Esophagus squamous epithelium (tissue), 5 donors: Measurements from ENCODE around the gene TOR1A. TPM values are rescaled to one million over a fixed set of nuclear protein-coding genes. Genes with fewer than 3 reads are reported as not detected.
"Not testable (repeated sequence)": the region's sequence is repeated elsewhere in the genome, so short reads cannot be mapped to it uniquely, and the experiment has no call there.

Experiments used
- DNase-seq: peaks from one replicate; lab custom pipeline; 2025; lab: John Stamatoyannopoulos, UW
- H3K27ac ChIP-seq, 4 donors: fragments of 200-600 bp; sonication (generic); one replicate each; pipeline ENCODE4 v1.5.1; 2016 to 2019; ENCODE audit warnings: mild to moderate bottlenecking in 1 of 4
- H3K27me3 ChIP-seq, 4 donors: fragments of 200-600 bp; sonication (generic); 1 replicate in 3 of 4; 2 replicates in 1 of 4; pipeline versions ENCODE4 v1.5.1 to v1.6.0; 2017 to 2021; ENCODE audit warnings: antibody characterized with exemption in 1 of 4
- H3K36me3 ChIP-seq, 3 donors: fragments of 200-600 bp; sonication (generic); one replicate each; pipeline ENCODE4 v1.5.1; 2016 to 2019
- H3K4me1 ChIP-seq, 3 donors: fragments of 200-600 bp; sonication (generic); one replicate each; pipeline ENCODE4 v1.5.1; 2017 to 2019
- H3K4me3 ChIP-seq, 4 donors: fragments of 200-600 bp; sonication (generic); 1 replicate in 3 of 4; 2 replicates in 1 of 4; pipeline ENCODE4 v1.5.1; 2016 to 2019; ENCODE audit warnings: mild to moderate bottlenecking in 2 of 4, moderate library complexity in 1 of 4
- H3K9me3 ChIP-seq, 3 donors: fragments of 200-600 bp; sonication (generic); one replicate each; pipeline ENCODE4 v1.5.1; 2016 to 2019
- POLR2A ChIP-seq, 4 donors: fragments of 450-650 bp; IDR thresholded peaks; one replicate each; pipeline ENCODE4 v1.6.1; 2017; ENCODE audit warnings: antibody characterized with exemption in 4 of 4, mild to moderate bottlenecking in 4 of 4, moderate library complexity in 3 of 4
- WGBS, 2 donors: methylation state at CpG; one replicate each; pipeline ENCODE4 v1.1.5; 2018; 5-methylcytosine and 5-hydroxymethylcytosine counted together
- intact Hi-C: fragments of 100-400 bp; cut with DNase I; formaldehyde crosslinking; loops from one replicate; pipeline ENCODE4 v1.15.0; 2022
- total RNA-seq, 4 donors: library from RNA; depleted of rRNA; stranded (reverse); fragments of >200 nt; gene quantifications; one replicate each; pipeline ENCODE4 v1.1.0, GENCODE V29; 2016
- TF ChIP-seq, protein P1 (sequence below), 6 experiments: fragments of 450-650 bp in 4 of 6; fragments of 200-600 bp in 2 of 6; sonication (generic) in 2 of 6; IDR thresholded peaks; one replicate each; pipeline ENCODE4 v1.5.1; 2016 to 2019; ENCODE audit warnings: antibody characterized with exemption in 6 of 6, mild to moderate bottlenecking in 4 of 6, moderate library complexity in 4 of 6
- donor health status: DM: yes; HTN: yes; CAD: no.

TOR1A gene
- total RNA-seq, 4 donors from 2014 or later, result 11.3 to 34.7 (median 24.8) TPM

GRCh38 chr9:129794549-129794948 is 29.4 kb downstream of the TOR1A start:
- Histone ChIP-seq H3K27me3 (peaks cover 0 to 37% (median 0%) of the 10 kb centered on the region in 4 donors), H3K4me3 (no peak overlapping the region), H3K9me3 (no peaks in the 10 kb centered on the region), H3K4me1 (no peaks in the 10 kb centered on the region), H3K27ac (no peak overlapping the region), H3K36me3 (no peaks in the 10 kb centered on the region)
- WGBS, 2 donors, result 64 to 76% methylated on average over 6 to 8 of the region's 8 CpGs
- TF ChIP-seq, protein P1, sequence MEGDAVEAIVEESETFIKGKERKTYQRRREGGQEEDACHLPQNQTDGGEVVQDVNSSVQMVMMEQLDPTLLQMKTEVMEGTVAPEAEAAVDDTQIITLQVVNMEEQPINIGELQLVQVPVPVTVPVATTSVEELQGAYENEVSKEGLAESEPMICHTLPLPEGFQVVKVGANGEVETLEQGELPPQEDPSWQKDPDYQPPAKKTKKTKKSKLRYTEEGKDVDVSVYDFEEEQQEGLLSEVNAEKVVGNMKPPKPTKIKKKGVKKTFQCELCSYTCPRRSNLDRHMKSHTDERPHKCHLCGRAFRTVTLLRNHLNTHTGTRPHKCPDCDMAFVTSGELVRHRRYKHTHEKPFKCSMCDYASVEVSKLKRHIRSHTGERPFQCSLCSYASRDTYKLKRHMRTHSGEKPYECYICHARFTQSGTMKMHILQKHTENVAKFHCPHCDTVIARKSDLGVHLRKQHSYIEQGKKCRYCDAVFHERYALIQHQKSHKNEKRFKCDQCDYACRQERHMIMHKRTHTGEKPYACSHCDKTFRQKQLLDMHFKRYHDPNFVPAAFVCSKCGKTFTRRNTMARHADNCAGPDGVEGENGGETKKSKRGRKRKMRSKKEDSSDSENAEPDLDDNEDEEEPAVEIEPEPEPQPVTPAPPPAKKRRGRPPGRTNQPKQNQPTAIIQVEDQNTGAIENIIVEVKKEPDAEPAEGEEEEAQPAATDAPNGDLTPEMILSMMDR (IDR thresholded peaks at IDR 0.05), result no peak
- no peak for TF ChIP-seq POLR2A (IDR thresholded peaks at IDR 0.05)
- no peak for DNase-seq
- intact Hi-C loops, result no loop called here

GRCh38 chr9:129786481-129786880 is 37.5 kb downstream of the TOR1A start:
- intact Hi-C loops, result loop anchor here (5.0 kb wide), 1 partner anchor 139 kb away; no protein-coding TSS in a partner anchor
- H3K4me3 ChIP-seq, result no peak overlapping the region
- H3K27ac ChIP-seq, result no peak overlapping the region
- H3K4me1 ChIP-seq, result no peaks in the 10 kb centered on the region
- no peak for TF ChIP-seq POLR2A (IDR thresholded peaks at IDR 0.05)
- TF ChIP-seq, protein P1 (IDR thresholded peaks at IDR 0.05), result no peak
- WGBS, 2 donors, result 75 to 76% methylated on average over 10 of the region's 10 CpGs
- H3K36me3 ChIP-seq, result no peaks in the 10 kb centered on the region
- DNase-seq, result no peak
- H3K9me3 ChIP-seq, result no peaks in the 10 kb centered on the region
- peaks cover 0 to 39% (median 0%) of the 10 kb centered on the region in 4 donors for H3K27me3 ChIP-seq

GRCh38 chr9:129785866-129786265 is 38.1 kb downstream of the TOR1A start:
- Histone ChIP-seq H3K36me3 (no peaks in the 10 kb centered on the region), H3K9me3 (no peaks in the 10 kb centered on the region), H3K4me3 (no peak overlapping the region), H3K4me1 (no peaks in the 10 kb centered on the region), H3K27ac (no peak overlapping the region), H3K27me3 (peaks cover 0 to 38% (median 0%) of the 10 kb centered on the region in 4 donors)
- 83 to 89% methylated on average over 1 of the region's 1 CpG for WGBS, 2 donors
- intact Hi-C loops, result loop anchor here (5.0 kb wide), 1 partner anchor 139 kb away; no protein-coding TSS in a partner anchor
- TF ChIP-seq, protein P1 (IDR thresholded peaks at IDR 0.05), result no peak
- no peak for TF ChIP-seq POLR2A (IDR thresholded peaks at IDR 0.05)
- DNase-seq, result no peak

DNA sequence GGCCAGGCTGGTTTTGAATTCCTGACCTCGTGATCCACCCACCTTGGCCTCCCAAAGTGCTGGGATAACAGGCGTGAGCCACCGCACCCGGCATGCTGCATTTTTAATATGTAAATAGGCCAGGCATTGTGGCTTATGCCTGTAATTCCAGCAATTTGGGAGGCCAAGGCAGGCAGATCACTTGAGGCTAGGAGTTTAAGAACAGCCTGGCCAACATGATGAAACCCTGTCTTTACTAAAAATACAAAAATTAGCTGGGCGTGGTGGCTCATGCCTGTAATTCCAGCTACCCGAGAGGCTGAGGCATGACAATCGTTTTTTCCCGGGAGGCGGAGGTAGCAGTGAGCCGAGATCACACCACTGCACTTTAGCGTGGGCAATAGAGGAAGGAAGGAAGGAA is 39.0 kb downstream of the TOR1A start:
- H3K27ac ChIP-seq, H3K9me3 ChIP-seq, H3K36me3 ChIP-seq, H3K4me1 ChIP-seq, H3K4me3 ChIP-seq, DNase-seq: not testable (repeated sequence)
- WGBS, 2 donors, result 52 to 56% methylated on average over 8 to 11 of the region's 11 CpGs
- intact Hi-C loops, result loop anchor here (5.0 kb wide), 1 partner anchor 138 kb away; no protein-coding TSS in a partner anchor
- H3K27me3 ChIP-seq, result peaks cover 0 to 38% (median 0%) of the 10 kb centered on the region in 4 donors

- no peak for DNase-seq
- 33 to 35% methylated on average over 13 to 14 of the region's 14 CpGs for WGBS, 2 donors
- Histone ChIP-seq H3K4me3 (no peak overlapping the region), H3K27me3 (peaks cover 0 to 35% (median 0%) of the 10 kb centered on the region in 4 donors), H3K9me3 (no peaks in the 10 kb centered on the region), H3K4me1 (no peaks in the 10 kb centered on the region), H3K27ac (no peak overlapping the region), H3K36me3 (no peaks in the 10 kb centered on the region)
- no peak for TF ChIP-seq POLR2A (IDR thresholded peaks at IDR 0.05)
- TF ChIP-seq, protein P1 (IDR thresholded peaks at IDR 0.05), result peak; percentile 80 to 97 (median 92)
- intact Hi-C loops, result loop anchor here (2.0 kb wide), 1 partner anchor 47 kb away; no protein-coding TSS in a partner anchor
These were observed 40.2 kb downstream of the TOR1A start for GRCh38 chr9:129783516-129784361.
